ENCODE results near the gene SIRT7.

DNA sequence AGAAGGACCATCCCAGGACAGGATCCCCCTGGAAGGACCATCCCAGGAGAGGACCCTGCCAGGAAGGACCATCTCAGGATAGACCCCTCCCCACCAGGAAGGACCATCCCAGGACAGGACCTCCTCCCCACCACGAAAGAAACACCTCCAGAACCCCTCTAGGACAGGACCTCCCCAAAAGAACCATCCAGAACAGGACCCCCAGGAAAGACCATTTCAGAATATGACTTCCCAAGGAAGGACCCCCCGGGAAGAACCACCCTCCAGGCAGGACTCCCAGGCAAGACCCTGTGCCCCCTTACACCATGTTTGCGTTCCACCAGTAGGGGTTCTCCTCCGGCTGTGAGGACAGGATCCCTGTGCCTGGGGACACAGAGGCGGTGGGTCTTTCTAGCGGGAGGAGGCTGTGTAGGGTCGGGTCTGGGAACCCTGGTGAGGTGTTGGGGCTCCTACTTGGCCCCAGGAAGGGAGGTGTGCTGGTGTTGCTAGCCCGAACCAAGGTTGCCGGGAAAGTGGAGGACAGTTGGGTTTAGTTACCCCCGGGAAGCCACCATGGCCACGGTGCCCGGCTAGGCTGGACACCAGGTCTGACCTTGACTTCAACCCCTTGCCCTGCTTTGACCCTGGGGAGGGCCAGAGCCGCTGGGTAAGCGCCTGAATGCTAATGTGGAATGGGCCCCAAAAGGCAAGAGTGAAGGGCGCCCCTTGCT lies 40.8 kb upstream of the SIRT7 start:
- TF ChIP-seq, protein P1, sequence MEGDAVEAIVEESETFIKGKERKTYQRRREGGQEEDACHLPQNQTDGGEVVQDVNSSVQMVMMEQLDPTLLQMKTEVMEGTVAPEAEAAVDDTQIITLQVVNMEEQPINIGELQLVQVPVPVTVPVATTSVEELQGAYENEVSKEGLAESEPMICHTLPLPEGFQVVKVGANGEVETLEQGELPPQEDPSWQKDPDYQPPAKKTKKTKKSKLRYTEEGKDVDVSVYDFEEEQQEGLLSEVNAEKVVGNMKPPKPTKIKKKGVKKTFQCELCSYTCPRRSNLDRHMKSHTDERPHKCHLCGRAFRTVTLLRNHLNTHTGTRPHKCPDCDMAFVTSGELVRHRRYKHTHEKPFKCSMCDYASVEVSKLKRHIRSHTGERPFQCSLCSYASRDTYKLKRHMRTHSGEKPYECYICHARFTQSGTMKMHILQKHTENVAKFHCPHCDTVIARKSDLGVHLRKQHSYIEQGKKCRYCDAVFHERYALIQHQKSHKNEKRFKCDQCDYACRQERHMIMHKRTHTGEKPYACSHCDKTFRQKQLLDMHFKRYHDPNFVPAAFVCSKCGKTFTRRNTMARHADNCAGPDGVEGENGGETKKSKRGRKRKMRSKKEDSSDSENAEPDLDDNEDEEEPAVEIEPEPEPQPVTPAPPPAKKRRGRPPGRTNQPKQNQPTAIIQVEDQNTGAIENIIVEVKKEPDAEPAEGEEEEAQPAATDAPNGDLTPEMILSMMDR (conservative IDR thresholded peaks at IDR 0.05), result no peak
- TF ChIP-seq EZH2 (IDR thresholded peaks at IDR 0.05; ENCODE audit: low read depth), result no peak
